Adipocyte (in vitro differentiated cells): ENCODE data around the gene LRRC38.

Experiments
- DNase-seq: peaks from one replicate; pipeline ENCODE4 v3.0.0-alpha.2; 2015; ENCODE audit warnings: low read depth
- H3K27me3 ChIP-seq: replicated peaks from 2 replicates; pipeline ENCODE4 v1.7.0; 2013; ENCODE audit warnings: mild to moderate bottlenecking, low read length, moderate library complexity; ENCODE audit not compliant: control insufficient read depth, insufficient read depth
- H3K36me3 ChIP-seq: 2 replicates; pipeline ENCODE4 v1.7.0; 2013; ENCODE audit warnings: low read length, mild to moderate bottlenecking, moderate library complexity; ENCODE audit not compliant: control insufficient read depth, insufficient read depth, severe bottlenecking
- H3K4me1 ChIP-seq: 2 replicates; pipeline ENCODE4 v1.7.0; 2013; ENCODE audit warnings: mild to moderate bottlenecking, low read length, moderate library complexity; ENCODE audit not compliant: control insufficient read depth, insufficient read depth
- H3K4me3 ChIP-seq: 2 replicates; pipeline ENCODE4 v1.7.0; 2013; ENCODE audit warnings: mild to moderate bottlenecking, low read length, moderate library complexity
- H3K9ac ChIP-seq: 2 replicates; pipeline ENCODE4 v1.7.0; 2013; ENCODE audit warnings: mild to moderate bottlenecking, low read length, moderate library complexity
- H3K9me3 ChIP-seq: 2 replicates; pipeline ENCODE4 v1.7.0; 2013; ENCODE audit warnings: mild to moderate bottlenecking, low read length, moderate library complexity; ENCODE audit not compliant: control insufficient read depth

The LRRC38 gene

GRCh38 chr1:13494025-13494424, 19.8 kb downstream of the LRRC38 start:
- DNase-seq, result no peak
- Histone ChIP-seq H3K9me3 (no peaks in the 10 kb centered on the region), H3K27me3 (peaks cover 20% of the 10 kb centered on the region)

DNA sequence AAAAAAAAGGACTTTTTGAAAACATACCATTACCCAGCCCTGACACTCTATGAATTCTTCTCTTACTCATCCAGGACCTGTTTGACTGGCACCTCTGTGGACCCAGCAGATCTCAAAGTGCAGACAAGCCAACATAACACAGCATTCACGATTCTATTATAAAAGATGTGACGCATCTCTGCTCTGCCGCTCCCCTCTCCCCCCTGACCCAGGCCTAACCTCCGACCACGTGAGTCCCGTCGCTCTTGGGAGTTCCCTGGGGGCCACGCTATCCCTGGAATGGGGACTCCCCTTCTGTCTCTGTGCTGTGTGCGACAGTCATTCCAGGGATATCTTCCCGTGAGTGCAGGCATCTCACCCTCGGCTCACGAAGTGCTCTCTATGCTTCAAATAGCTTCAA, 21.1 kb downstream of the LRRC38 start:
- no peak for DNase-seq

More at GRCh38 chr1:13494025-13494424, 19.8 kb downstream of the LRRC38 start:
- Histone ChIP-seq H3K4me1 (no peaks in the 10 kb centered on the region), H3K36me3 (no peaks in the 10 kb centered on the region), H3K4me3 (no peak overlapping the region), H3K9ac (no peak overlapping the region)

GRCh38 chr1:13487957-13488356, 25.8 kb downstream of the LRRC38 start:
- H3K9ac ChIP-seq, result no peak overlapping the region
- H3K27me3 ChIP-seq, result peaks cover 8% of the 10 kb centered on the region
- no peaks in the 10 kb centered on the region for H3K9me3 ChIP-seq
- no peaks in the 10 kb centered on the region for H3K4me1 ChIP-seq
- H3K36me3 ChIP-seq, result no peaks in the 10 kb centered on the region
- DNase-seq, result no peak
- no peak overlapping the region for H3K4me3 ChIP-seq

More for the DNA sequence above, 21.1 kb downstream of the LRRC38 start:
- H3K36me3 ChIP-seq, result no peaks in the 10 kb centered on the region
- H3K27me3 ChIP-seq, result peaks cover 20% of the 10 kb centered on the region
- no peaks in the 10 kb centered on the region for H3K4me1 ChIP-seq
- H3K4me3 ChIP-seq, result no peak overlapping the region
- no peak overlapping the region for H3K9ac ChIP-seq
- H3K9me3 ChIP-seq, result no peaks in the 10 kb centered on the region

DNA sequence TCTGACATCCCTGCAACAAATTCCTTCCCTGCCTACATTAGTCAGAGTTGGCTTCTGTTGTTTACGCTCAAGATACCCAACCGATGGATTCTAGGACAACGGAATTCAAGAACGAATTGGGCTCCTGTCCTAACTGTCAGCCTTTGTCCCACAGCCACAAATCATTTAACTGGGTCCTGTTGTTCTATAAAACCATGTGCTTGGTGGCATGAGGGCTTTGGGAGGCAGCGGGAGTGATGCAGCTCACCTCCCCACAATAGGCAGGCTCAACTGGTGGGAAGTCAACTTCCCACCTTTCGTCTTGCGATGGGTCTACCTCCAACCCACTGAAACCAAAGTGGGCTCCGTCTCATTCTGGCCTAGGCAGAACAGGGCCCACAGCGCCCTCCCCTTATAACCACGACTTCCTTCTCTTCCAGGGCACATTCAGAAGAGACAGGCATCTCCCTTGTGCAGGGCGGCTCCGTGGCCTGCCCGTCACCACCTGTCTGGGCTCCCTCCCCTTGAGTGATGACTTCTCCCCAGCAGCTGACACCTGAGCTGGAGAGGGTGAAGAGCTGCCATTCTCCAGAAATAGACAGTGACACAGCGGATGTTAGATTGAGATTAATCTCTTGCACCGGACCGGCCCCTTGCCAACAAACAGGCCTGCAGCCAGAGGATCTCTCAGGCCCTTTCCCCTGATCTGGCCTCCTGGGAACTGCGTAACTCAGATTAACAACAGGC, 26.5 kb downstream of the LRRC38 start:
- Histone ChIP-seq H3K4me1 (no peaks in the 10 kb centered on the region), H3K9me3 (no peaks in the 10 kb centered on the region), H3K9ac (no peak overlapping the region), H3K36me3 (no peaks in the 10 kb centered on the region), H3K4me3 (no peak overlapping the region), H3K27me3 (peaks cover 8% of the 10 kb centered on the region)
- no peak for DNase-seq

GRCh38 chr1:13483946-13484345, 29.9 kb downstream of the LRRC38 start:
- Histone ChIP-seq H3K4me1 (no peaks in the 10 kb centered on the region), H3K4me3 (no peak overlapping the region), H3K9ac (no peak overlapping the region), H3K36me3 (no peaks in the 10 kb centered on the region), H3K27me3 (peaks cover 5% of the 10 kb centered on the region), H3K9me3 (no peaks in the 10 kb centered on the region)
- DNase-seq, result no peak

DNA sequence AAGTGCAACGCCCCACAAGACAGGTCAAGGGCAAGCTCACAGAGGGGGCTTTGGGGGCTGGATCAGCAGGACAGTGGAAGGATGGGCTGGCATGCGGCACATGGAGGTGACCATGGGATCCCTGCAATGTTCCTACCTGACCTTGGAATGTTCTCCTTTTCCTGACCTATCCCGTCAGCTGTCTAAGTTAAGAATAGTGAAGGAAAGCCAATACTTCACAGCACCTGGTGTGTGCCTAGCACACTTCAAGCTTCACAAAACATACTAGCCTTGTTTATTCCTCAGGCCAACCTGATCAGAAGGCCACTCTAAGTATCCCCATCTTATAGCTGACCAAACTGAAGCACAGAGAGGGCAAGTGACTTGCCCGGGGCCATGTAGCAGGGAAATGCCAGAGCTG, 31.2 kb downstream of the LRRC38 start:
- no peak overlapping the region for H3K9ac ChIP-seq
- peaks cover 5% of the 10 kb centered on the region for H3K27me3 ChIP-seq
- H3K36me3 ChIP-seq, result no peaks in the 10 kb centered on the region
- no peak for DNase-seq
- H3K4me3 ChIP-seq, result no peak overlapping the region
- H3K9me3 ChIP-seq, result peaks cover 10% of the 10 kb centered on the region
- H3K4me1 ChIP-seq, result no peaks in the 10 kb centered on the region

DNA sequence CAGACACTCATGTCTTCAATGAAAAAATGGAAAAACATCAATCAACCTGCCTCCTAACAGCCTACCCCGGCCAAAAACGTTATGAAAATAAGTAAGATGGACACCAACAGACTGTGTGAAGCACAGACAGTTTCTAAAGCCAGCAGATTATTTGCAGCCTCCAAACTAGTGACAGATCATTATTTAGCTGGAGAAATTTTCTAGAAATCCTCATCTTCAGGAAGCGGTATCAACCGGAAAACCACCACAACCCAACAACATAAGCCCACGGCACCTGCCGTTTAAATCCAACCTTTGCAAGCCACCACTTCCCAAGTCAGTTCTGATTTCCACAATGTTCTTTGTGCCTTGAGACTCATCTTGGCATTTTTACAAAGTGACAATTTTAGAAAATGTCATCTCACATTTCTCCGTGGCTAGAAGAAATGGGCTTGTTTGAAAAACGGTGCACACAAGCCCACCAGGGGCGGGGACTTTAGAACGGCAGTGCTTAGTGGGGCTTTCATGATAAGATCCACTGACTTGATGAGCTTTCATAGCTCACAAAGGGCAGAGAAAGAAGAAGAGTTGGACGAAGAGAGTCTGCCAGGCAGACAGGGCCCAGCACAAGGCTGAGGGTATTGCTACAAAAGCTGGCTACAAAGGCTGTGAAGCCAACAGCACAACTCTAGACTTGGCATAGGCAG, 34.5 kb downstream of the LRRC38 start:
- H3K9me3 ChIP-seq, result peaks cover 21% of the 10 kb centered on the region
- H3K9ac ChIP-seq, result no peak overlapping the region
- H3K4me3 ChIP-seq, result no peak overlapping the region
- no peaks in the 10 kb centered on the region for H3K4me1 ChIP-seq
- no peak for DNase-seq
- H3K27me3 ChIP-seq, result no peaks in the 10 kb centered on the region
- no peaks in the 10 kb centered on the region for H3K36me3 ChIP-seq

GRCh38 chr1:13478692-13479091, 35.1 kb downstream of the LRRC38 start:
- no peak for DNase-seq
- H3K4me1 ChIP-seq, result no peaks in the 10 kb centered on the region

DNA sequence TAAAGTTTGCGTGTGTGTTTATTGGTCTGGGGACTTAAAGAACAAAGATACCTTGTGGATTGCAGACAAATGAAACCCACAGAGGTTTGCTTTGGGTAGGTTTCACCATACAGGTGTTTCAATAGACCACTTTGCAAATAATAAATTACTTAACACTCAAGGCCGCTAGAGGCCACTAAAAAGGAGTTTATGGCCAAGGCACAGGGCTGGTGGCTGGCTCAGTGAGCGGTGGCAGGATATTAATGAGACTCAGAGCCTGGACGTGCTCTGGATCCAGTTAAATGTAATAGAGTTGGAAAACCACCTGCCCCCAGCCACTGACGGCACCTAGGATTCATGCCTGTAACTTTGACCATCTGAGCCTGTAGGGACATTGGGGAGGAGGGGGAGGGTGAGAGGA, 44.5 kb downstream of the LRRC38 start:
- no peak for DNase-seq
- Histone ChIP-seq H3K36me3 (no peaks in the 10 kb centered on the region), H3K9me3 (peaks cover 5% of the 10 kb centered on the region), H3K9ac (no peak overlapping the region), H3K4me3 (no peak overlapping the region), H3K27me3 (peaks cover 19% of the 10 kb centered on the region), H3K4me1 (no peaks in the 10 kb centered on the region)

More at GRCh38 chr1:13478692-13479091, 35.1 kb downstream of the LRRC38 start:
- Histone ChIP-seq H3K27me3 (no peaks in the 10 kb centered on the region), H3K9me3 (peaks cover 26% of the 10 kb centered on the region), H3K36me3 (no peaks in the 10 kb centered on the region), H3K9ac (no peak overlapping the region), H3K4me3 (no peak overlapping the region)

GRCh38 chr1:13465515-13465914, 48.3 kb downstream of the LRRC38 start:
- no peak for DNase-seq
- H3K27me3 ChIP-seq, result peaks cover 21% of the 10 kb centered on the region
- peaks cover 12% of the 10 kb centered on the region for H3K4me1 ChIP-seq
- no peaks in the 10 kb centered on the region for H3K9me3 ChIP-seq
- no peak overlapping the region for H3K4me3 ChIP-seq
- H3K36me3 ChIP-seq, result no peaks in the 10 kb centered on the region
- H3K9ac ChIP-seq, result no peak overlapping the region

GRCh38 chr1:13462682-13463081, 51.1 kb downstream of the LRRC38 start:
- no peaks in the 10 kb centered on the region for H3K9me3 ChIP-seq
- H3K27me3 ChIP-seq, result peaks cover 27% of the 10 kb centered on the region
- H3K36me3 ChIP-seq, result no peaks in the 10 kb centered on the region
- no peak for DNase-seq
- H3K4me1 ChIP-seq, result peaks cover 12% of the 10 kb centered on the region
- no peak overlapping the region for H3K9ac ChIP-seq
- no peak overlapping the region for H3K4me3 ChIP-seq
